ENCODE measurements around the gene HASPIN.

GRCh38 chr17:3755335-3756030, 31.8 kb downstream of the HASPIN start:
- TF ChIP-seq CTCF (conservative IDR thresholded peaks at IDR 0.05) (no peak), EZH2 (IDR thresholded peaks at IDR 0.05; ENCODE audit: low read depth) (no peak)

Measured in PC-9 (cell line).